Esophagus squamous epithelium (tissue), 5 donors: Measurements from ENCODE around the gene GPR183. TPM values are rescaled to one million over a fixed set of nuclear protein-coding genes. Genes with fewer than 3 reads are reported as not detected.
"Not testable (repeated sequence)": the region's sequence is repeated elsewhere in the genome, so short reads cannot be mapped to it uniquely, and the experiment has no call there.

Experiments
- DNase-seq: peaks from one replicate; lab custom pipeline; 2025; lab: John Stamatoyannopoulos, UW
- H3K27ac ChIP-seq, 4 donors: fragments of 200-600 bp; sonication (generic); one replicate each; pipeline ENCODE4 v1.5.1; 2016 to 2019; ENCODE audit warnings: mild to moderate bottlenecking in 1 of 4
- H3K27me3 ChIP-seq, 4 donors: fragments of 200-600 bp; sonication (generic); 1 replicate in 3 of 4; 2 replicates in 1 of 4; pipeline versions ENCODE4 v1.5.1 to v1.6.0; 2017 to 2021; ENCODE audit warnings: antibody characterized with exemption in 1 of 4
- H3K36me3 ChIP-seq, 3 donors: fragments of 200-600 bp; sonication (generic); one replicate each; pipeline ENCODE4 v1.5.1; 2016 to 2019
- H3K4me1 ChIP-seq, 3 donors: fragments of 200-600 bp; sonication (generic); one replicate each; pipeline ENCODE4 v1.5.1; 2017 to 2019
- H3K4me3 ChIP-seq, 4 donors: fragments of 200-600 bp; sonication (generic); 1 replicate in 3 of 4; 2 replicates in 1 of 4; pipeline ENCODE4 v1.5.1; 2016 to 2019; ENCODE audit warnings: mild to moderate bottlenecking in 2 of 4, moderate library complexity in 1 of 4
- H3K9me3 ChIP-seq, 3 donors: fragments of 200-600 bp; sonication (generic); one replicate each; pipeline ENCODE4 v1.5.1; 2016 to 2019
- CTCF ChIP-seq, 6 experiments: fragments of 450-650 bp in 4 of 6; fragments of 200-600 bp in 2 of 6; sonication (generic) in 2 of 6; IDR thresholded peaks; one replicate each; pipeline ENCODE4 v1.5.1; 2016 to 2019; ENCODE audit warnings: antibody characterized with exemption in 6 of 6, mild to moderate bottlenecking in 4 of 6, moderate library complexity in 4 of 6
- POLR2A ChIP-seq, 4 donors: fragments of 450-650 bp; IDR thresholded peaks; one replicate each; pipeline ENCODE4 v1.6.1; 2017; ENCODE audit warnings: antibody characterized with exemption in 4 of 4, mild to moderate bottlenecking in 4 of 4, moderate library complexity in 3 of 4
- WGBS, 2 donors: methylation state at CpG; one replicate each; pipeline ENCODE4 v1.1.5; 2018; 5-methylcytosine and 5-hydroxymethylcytosine counted together
- intact Hi-C: fragments of 100-400 bp; cut with DNase I; formaldehyde crosslinking; loops from one replicate; pipeline ENCODE4 v1.15.0; 2022
- small RNA-seq, 4 donors: library from RNA; depleted of rRNA; stranded (forward); fragments of <200 nt; gene quantifications; one replicate each; pipeline ENCODE3, GENCODE V24; 2016
- total RNA-seq, 4 donors: library from RNA; depleted of rRNA; stranded (reverse); fragments of >200 nt; gene quantifications; one replicate each; pipeline ENCODE4 v1.1.0, GENCODE V29; 2016
- donor health status: DM: yes; HTN: yes; CAD: no.

GPR183 gene
- total RNA-seq, 4 donors from 2014 or later: 0.53 to 9.5 (median 3.2) TPM

GRCh38 chr13:99251921-99252320, 55.3 kb downstream of the GPR183 start:
- no peaks in the 10 kb centered on the region for H3K27me3 ChIP-seq
- WGBS, 2 donors: 81 to 91% methylated on average over 4 of the region's 4 CpGs
- H3K36me3 ChIP-seq: peaks cover 0 to 76% (median 0%) of the 10 kb centered on the region in 3 donors
- DNase-seq: no peak
- H3K9me3 ChIP-seq: no peaks in the 10 kb centered on the region
- intact Hi-C loops: no loop called here
- no peak overlapping the region for H3K4me3 ChIP-seq
- H3K27ac ChIP-seq: no peak overlapping the region
- TF ChIP-seq CTCF (IDR thresholded peaks at IDR 0.05): no peak
- TF ChIP-seq POLR2A (IDR thresholded peaks at IDR 0.05): no peak
- no peaks in the 10 kb centered on the region for H3K4me1 ChIP-seq

- DNase-seq: no peak
- WGBS, 2 donors: 86 to 91% methylated on average over 5 of the region's 5 CpGs
- H3K9me3 ChIP-seq: no peaks in the 10 kb centered on the region
- no peaks in the 10 kb centered on the region for H3K27me3 ChIP-seq
- intact Hi-C loops: no loop called here
- no peak overlapping the region for H3K27ac ChIP-seq
- TF ChIP-seq POLR2A (IDR thresholded peaks at IDR 0.05): no peak
- no peak for TF ChIP-seq CTCF (IDR thresholded peaks at IDR 0.05)
- H3K4me3 ChIP-seq: no peak overlapping the region
- H3K36me3 ChIP-seq: peaks cover 0 to 74% (median 0%) of the 10 kb centered on the region in 3 donors
- H3K4me1 ChIP-seq: no peaks in the 10 kb centered on the region
Observed at GRCh38 chr13:99250982-99251825, 56.0 kb downstream of the GPR183 start.

DNA sequence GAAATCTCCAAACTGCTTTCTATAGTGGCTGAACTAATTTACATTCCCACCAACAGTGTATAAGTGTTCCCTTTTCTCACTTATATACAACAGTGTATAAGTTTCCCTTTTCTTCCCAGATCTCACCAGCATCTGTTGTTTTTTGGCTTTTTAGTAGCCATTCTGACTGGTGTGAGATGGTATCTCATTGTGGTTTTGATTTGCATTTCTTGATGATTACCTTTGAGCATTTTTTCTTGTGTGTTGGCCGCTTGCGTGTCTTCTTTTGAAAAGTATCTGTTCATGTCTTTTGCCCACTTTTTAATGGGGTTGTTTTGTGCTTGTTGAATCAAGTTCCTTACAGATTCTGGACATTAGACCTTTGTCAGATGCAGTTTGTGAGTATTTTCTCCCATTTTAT, 57.6 kb downstream of the GPR183 start:
- H3K27ac ChIP-seq, H3K27me3 ChIP-seq, H3K9me3 ChIP-seq, H3K4me3 ChIP-seq, H3K4me1 ChIP-seq, intact Hi-C loops, DNase-seq: not testable (repeated sequence)
- H3K36me3 ChIP-seq: peaks cover 0 to 77% (median 0%) of the 10 kb centered on the region in 3 donors
- 93 to 100% methylated on average over 2 of the region's 2 CpGs for WGBS, 2 donors

DNA sequence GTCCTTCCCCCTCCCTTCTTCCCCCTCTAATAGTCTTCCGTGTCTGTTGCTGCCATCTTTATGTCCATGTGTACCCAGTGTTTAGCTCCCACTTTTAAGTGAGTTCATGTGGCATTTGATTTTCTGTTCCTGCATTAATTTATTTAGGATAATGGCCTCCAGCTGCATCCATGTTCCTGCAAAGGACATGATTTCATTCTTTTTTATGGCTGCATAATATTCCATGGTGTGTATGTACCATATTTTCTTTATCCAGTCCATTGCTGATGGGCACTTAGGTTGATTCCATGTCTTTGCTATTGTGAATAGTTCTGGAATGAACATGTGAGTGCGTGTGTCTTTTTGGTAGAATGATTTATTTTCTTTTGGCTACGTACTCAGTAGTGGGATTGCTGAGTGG, 58.0 kb downstream of the GPR183 start:
- peaks cover 0 to 77% (median 0%) of the 10 kb centered on the region in 3 donors for H3K36me3 ChIP-seq
- WGBS, 2 donors: 98 to 100% methylated on average over 3 of the region's 3 CpGs
- intact Hi-C loops, H3K4me1 ChIP-seq, H3K9me3 ChIP-seq, H3K27ac ChIP-seq, H3K4me3 ChIP-seq, DNase-seq, H3K27me3 ChIP-seq: not testable (repeated sequence)

GRCh38 chr13:99246100-99246499, 61.1 kb downstream of the GPR183 start:
- Histone ChIP-seq H3K27ac (no peak overlapping the region), H3K4me1 (no peaks in the 10 kb centered on the region), H3K36me3 (peaks cover 0 to 71% (median 0%) of the 10 kb centered on the region in 3 donors), H3K9me3 (no peaks in the 10 kb centered on the region), H3K4me3 (no peak overlapping the region), H3K27me3 (no peaks in the 10 kb centered on the region)
- intact Hi-C loops: no loop called here
- no peak for DNase-seq
- WGBS, 2 donors: 100% methylated on average over 1 of the region's 1 CpG
- TF ChIP-seq CTCF (IDR thresholded peaks at IDR 0.05): no peak
- TF ChIP-seq POLR2A (IDR thresholded peaks at IDR 0.05): no peak

Small RNA genes within 50 kb of the gene (small RNA-seq; reads per million reads assigned to genes)
- gene MIR623: 0 reads per million in 4 donors

Other genes with a start within 250 kb of the GPR183 start
- gene UBAC2, start 106.5 kb downstream of the GPR183 start, total RNA-seq: 10 to 100 TPM; 60.8 to 84.6 (median 75.0) TPM
- gene GPR18, start 49.0 kb downstream of the GPR183 start, total RNA-seq: under 1 TPM in 1 of 4 donors, not detected in 3; 0.19 TPM
- gene TM9SF2, start 194.1 kb upstream of the GPR183 start, total RNA-seq: 100 to 1,000 TPM in 1 of 4 donors, 10 to 100 TPM in 3; 60.5 to 118 (median 79.0) TPM